ENCODE data around the gene EZH1. TPM values are rescaled to one million over a fixed set of nuclear protein-coding genes. Genes with fewer than 3 reads are reported as not detected.

EZH1 gene
- total and polyA plus RNA-seq, 2 of the 4 experiments (the other 2 are of a cell fraction), result 17.6 to 27.3 TPM

DNA sequence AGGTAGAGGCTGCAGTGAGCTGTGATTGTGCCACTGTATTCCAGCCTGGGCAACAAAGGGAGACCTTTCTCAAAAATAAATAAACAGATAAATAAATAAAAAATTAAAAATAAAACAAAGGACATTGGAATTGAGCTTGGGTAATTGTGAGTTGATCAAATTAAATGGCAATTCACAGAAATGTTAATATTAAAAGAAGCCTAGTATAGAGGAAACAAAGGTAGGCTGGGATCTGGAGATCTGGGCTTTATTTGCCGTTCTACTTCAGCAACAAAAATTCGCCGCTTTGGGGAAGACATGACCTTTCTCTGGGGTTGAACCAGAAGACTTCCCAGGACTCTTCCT is 28.1 kb upstream of the EZH1 start:
- no TSS peak for BruUV-seq (replicated peaks)
- Histone ChIP-seq H3K23ac (ENCODE audit: low read depth, low read length) (peak overlapping the region; percentile 94; the same call in 1 of the 2 replicates), H2BK5ac (ENCODE audit: low read depth, low read length, poor library complexity, severe bottlenecking) (peak overlapping the region; percentile 86), H3K14ac (replicated peaks; ENCODE audit: low read depth, low read length) (peak overlapping the region; percentile 92), H4K5ac (ENCODE audit: low read depth, low read length) (peak overlapping the region; percentile 99), H3K36me3 (ENCODE audit: control insufficient read depth, insufficient read depth, low read length) (peaks cover 13% of the 10 kb centered on the region), H2AK5ac (ENCODE audit: low read depth, low read length) (no peak overlapping the region), H3K9me1 (ENCODE audit: insufficient read depth, low read length) (peaks cover 7% of the 10 kb centered on the region; the same call in 1 of the 2 replicates), H3K9me3 (ENCODE audit: control insufficient read depth, insufficient read depth, low read length) (no peaks in the 10 kb centered on the region), H3K79me1 (ENCODE audit: low read depth in 1 of 2, low read length in 2 of 2) (peaks cover 16 to 34% of the 10 kb centered on the region in 2 experiments; a peak in 3 of 4 replicates), H3K4me1 (ENCODE audit: control insufficient read depth, insufficient read depth, low read length) (peaks cover 2% of the 10 kb centered on the region; the same call in 1 of the 2 replicates), H2AK9ac (replicated peaks; ENCODE audit: low read depth, low read length, poor library complexity) (no peak overlapping the region), H4K91ac (ENCODE audit: insufficient read depth, low read depth, low read length) (peak overlapping the region; percentile 77; the same call in 1 of the 2 replicates), H2BK15ac (ENCODE audit: low read depth, low read length) (no peak overlapping the region; the same call in 2 of the 3 replicates), H3K9ac (ENCODE audit: low read depth, low read length) (peak overlapping the region; percentile 80), H3K4me3 (ENCODE audit: insufficient read depth, low read depth, low read length) (peak overlapping the region; percentile 84), H3K4ac (ENCODE audit: low read depth, low read length) (peak overlapping the region; percentile 89), H3K27me3 (ENCODE audit: control insufficient read depth, insufficient read depth, low read length) (no peaks in the 10 kb centered on the region), H2BK120ac (ENCODE audit: low read depth, low read length) (peak overlapping the region; percentile 80; the same call in 1 of the 2 replicates), H3K56ac (ENCODE audit: extremely low read depth, insufficient read depth, low read length) (peak overlapping the region; percentile 82), H3K18ac (ENCODE audit: low read depth, low read length) (peak overlapping the region; percentile 77), H4K8ac (ENCODE audit: low read depth in 2 of 2, low read length in 2 of 2) (peak overlapping the region; percentile 81 to 97), H3K27ac (ENCODE audit: insufficient read depth, low read length) (peak overlapping the region; percentile 84), H2AFZ (replicated peaks; ENCODE audit: low read length, poor library complexity) (peak overlapping the region; percentile 90), H2BK20ac (ENCODE audit: low read depth, low read length) (peak overlapping the region; percentile 45; the same call in 1 of the 2 replicates), H3K4me2 (ENCODE audit: low read depth, low read length) (peak overlapping the region; percentile 88), H4K20me1 (ENCODE audit: insufficient read depth, low read length) (no peaks in the 10 kb centered on the region)
- TF ChIP-seq CHD1 (IDR thresholded peaks at IDR 0.05; ENCODE audit: low read depth, low read length) (no peak), POLR2A (IDR thresholded peaks at IDR 0.05; ENCODE audit: low read depth, low read length) (no peak), MAFK (IDR thresholded peaks at IDR 0.05; ENCODE audit: low read depth, low read length) (no peak), SMC3 (IDR thresholded peaks at IDR 0.05; ENCODE audit: low read depth, low read length) (no peak), MXI1 (IDR thresholded peaks at IDR 0.05; ENCODE audit: borderline replicate concordance, low read depth, low read length) (no peak), ELK1 (IDR thresholded peaks at IDR 0.05; ENCODE audit: borderline replicate concordance, low read depth, low read length) (no peak), NFE2L2 (IDR thresholded peaks at IDR 0.05; ENCODE audit: low read depth, low read length) (no peak), RAD21 (IDR thresholded peaks at IDR 0.05; ENCODE audit: low read length) (no peak), RCOR1 (IDR thresholded peaks at IDR 0.05; ENCODE audit: insufficient replicate concordance, low read length) (no peak), MAZ (IDR thresholded peaks at IDR 0.05; ENCODE audit: borderline replicate concordance, low read depth, low read length) (no peak), USF2 (IDR thresholded peaks at IDR 0.05; ENCODE audit: low read depth, low read length) (no peak), RFX5 (IDR thresholded peaks at IDR 0.05; ENCODE audit: low read depth, low read length) (no peak), CEBPB (IDR thresholded peaks at IDR 0.05; ENCODE audit: low read depth, low read length) (no peak), FOS (IDR thresholded peaks at IDR 0.05; ENCODE audit: low read depth, low read length) (no peak), BHLHE40 (IDR thresholded peaks at IDR 0.05; ENCODE audit: low read depth, low read length) (no peak)
- TF ChIP-seq, protein P1, sequence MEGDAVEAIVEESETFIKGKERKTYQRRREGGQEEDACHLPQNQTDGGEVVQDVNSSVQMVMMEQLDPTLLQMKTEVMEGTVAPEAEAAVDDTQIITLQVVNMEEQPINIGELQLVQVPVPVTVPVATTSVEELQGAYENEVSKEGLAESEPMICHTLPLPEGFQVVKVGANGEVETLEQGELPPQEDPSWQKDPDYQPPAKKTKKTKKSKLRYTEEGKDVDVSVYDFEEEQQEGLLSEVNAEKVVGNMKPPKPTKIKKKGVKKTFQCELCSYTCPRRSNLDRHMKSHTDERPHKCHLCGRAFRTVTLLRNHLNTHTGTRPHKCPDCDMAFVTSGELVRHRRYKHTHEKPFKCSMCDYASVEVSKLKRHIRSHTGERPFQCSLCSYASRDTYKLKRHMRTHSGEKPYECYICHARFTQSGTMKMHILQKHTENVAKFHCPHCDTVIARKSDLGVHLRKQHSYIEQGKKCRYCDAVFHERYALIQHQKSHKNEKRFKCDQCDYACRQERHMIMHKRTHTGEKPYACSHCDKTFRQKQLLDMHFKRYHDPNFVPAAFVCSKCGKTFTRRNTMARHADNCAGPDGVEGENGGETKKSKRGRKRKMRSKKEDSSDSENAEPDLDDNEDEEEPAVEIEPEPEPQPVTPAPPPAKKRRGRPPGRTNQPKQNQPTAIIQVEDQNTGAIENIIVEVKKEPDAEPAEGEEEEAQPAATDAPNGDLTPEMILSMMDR (conservative IDR thresholded peaks at IDR 0.05; ENCODE audit: low read depth, low read length), result no peak
- CTCF ChIA-PET, result interaction anchor here (1.5 kb wide), 1 partner anchor 10 kb away, joined by 8 read pairs; no protein-coding TSS in a partner anchor
- no peak for DNase-seq
- in situ Hi-C loops (cut with MboI; ENCODE audit: low sequenced_read_pairs) (no loop called here), intact Hi-C loops (cut with micrococcal nuclease) (no loop called here), dilution Hi-C loops (cut with HindIII; ENCODE audit: low sequenced_read_pairs, unreplicated experiment) (no loop called here)
- POLR2A ChIA-PET (ENCODE audit: unreplicated experiment), result interaction anchor here (0.6 kb wide), 1 partner anchor 14 kb away, joined by 4 read pairs; no protein-coding TSS in a partner anchor
- WGBS, 2 experiments (ENCODE audit: extremely low coverage in 2 of 2, insufficient read length in 1 of 2), result no CpG with 5 or more reads among the region's 3 CpGs
- ATAC-seq (ENCODE audit: low read depth), result peak; percentile 2; the same call in 1 of the 2 replicates

Measured in IMR-90 (cell line).